Measurements from ENCODE around the gene MBOAT1. TPM values are rescaled to one million over a fixed set of nuclear protein-coding genes. Genes with fewer than 3 reads are reported as not detected.

Gene MBOAT1
- total RNA-seq, 4 donors from 2014 or later: 0.61 to 1.8 (median 1.1) TPM

DNA sequence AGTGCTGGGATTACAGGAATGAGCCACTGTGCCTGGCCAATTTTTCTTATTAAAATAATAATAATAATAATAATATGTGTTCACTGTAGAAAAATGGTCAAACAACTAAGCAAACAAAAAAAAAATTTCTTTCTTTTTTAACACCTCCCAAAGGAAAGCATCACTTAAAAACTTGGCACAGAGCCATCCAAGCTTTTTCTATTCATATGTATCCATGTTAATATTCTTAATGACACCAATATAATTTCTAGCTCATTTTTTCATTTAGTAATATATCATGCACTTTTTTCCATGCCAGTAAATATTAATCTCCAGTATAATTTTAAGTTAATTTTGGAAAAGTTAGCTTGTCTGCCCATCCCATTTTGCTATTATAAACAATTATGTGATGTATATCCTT, 101.8 kb downstream of the MBOAT1 start:
- no peak for ATAC-seq
- no peak overlapping the region for H3K27ac ChIP-seq
- in situ Hi-C loops (cut with MboI; ENCODE audit: low sequenced_read_pairs in 4 of 4) (no loop called here), intact Hi-C loops (cut with DNase I; ENCODE audit: low total_unique reads) (no loop called here)
- peaks cover 0 to 10% of the 10 kb centered on the region in 2 donors for H3K4me1 ChIP-seq
- DNase-seq: no peak
- no peaks in the 10 kb centered on the region for H3K27me3 ChIP-seq
- H3K9me3 ChIP-seq: no peaks in the 10 kb centered on the region
- H3K4me3 ChIP-seq: no peak overlapping the region
- TF ChIP-seq, protein P1, sequence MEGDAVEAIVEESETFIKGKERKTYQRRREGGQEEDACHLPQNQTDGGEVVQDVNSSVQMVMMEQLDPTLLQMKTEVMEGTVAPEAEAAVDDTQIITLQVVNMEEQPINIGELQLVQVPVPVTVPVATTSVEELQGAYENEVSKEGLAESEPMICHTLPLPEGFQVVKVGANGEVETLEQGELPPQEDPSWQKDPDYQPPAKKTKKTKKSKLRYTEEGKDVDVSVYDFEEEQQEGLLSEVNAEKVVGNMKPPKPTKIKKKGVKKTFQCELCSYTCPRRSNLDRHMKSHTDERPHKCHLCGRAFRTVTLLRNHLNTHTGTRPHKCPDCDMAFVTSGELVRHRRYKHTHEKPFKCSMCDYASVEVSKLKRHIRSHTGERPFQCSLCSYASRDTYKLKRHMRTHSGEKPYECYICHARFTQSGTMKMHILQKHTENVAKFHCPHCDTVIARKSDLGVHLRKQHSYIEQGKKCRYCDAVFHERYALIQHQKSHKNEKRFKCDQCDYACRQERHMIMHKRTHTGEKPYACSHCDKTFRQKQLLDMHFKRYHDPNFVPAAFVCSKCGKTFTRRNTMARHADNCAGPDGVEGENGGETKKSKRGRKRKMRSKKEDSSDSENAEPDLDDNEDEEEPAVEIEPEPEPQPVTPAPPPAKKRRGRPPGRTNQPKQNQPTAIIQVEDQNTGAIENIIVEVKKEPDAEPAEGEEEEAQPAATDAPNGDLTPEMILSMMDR (IDR thresholded peaks at IDR 0.05 in 4 of 5, conservative IDR thresholded peaks at IDR 0.05 in 1 of 5): no peak
- TF ChIP-seq POLR2A (IDR thresholded peaks at IDR 0.05): no peak
- H3K36me3 ChIP-seq: no peaks in the 10 kb centered on the region

DNA sequence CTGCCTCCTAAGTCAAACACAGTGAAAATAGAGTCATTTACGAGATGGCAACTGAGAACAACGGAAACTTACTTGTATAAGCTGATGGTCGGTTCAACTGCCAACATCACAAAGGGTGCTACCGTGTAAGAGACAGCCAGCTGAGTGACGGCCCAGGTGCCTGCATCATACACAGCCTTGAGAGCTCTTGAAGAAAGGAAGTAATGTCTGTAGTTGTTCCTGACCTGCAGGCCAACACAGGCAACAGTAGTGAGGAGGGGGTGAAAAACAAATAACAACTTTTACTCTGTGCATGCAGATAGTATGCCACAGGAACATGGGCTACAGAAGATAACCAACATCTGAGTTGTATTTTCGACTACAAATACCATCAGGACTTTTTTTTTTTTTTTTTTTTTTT, 102.7 kb downstream of the MBOAT1 start:
- H3K9me3 ChIP-seq: no peaks in the 10 kb centered on the region
- no peaks in the 10 kb centered on the region for H3K36me3 ChIP-seq
- intact Hi-C loops (cut with DNase I; ENCODE audit: low total_unique reads): no loop called here
- TF ChIP-seq, protein P1 (IDR thresholded peaks at IDR 0.05 in 4 of 5, conservative IDR thresholded peaks at IDR 0.05 in 1 of 5): no peak
- no peak for TF ChIP-seq POLR2A (IDR thresholded peaks at IDR 0.05)
- H3K4me3 ChIP-seq: no peak overlapping the region
- peaks cover 0 to 5% of the 10 kb centered on the region in 2 donors for H3K4me1 ChIP-seq
- ATAC-seq: no peak
- H3K27me3 ChIP-seq: no peaks in the 10 kb centered on the region
- in situ Hi-C loops (cut with MboI; ENCODE audit: low sequenced_read_pairs in 4 of 4): no loop called here
- no peak for DNase-seq
- H3K27ac ChIP-seq: no peak overlapping the region

DNA sequence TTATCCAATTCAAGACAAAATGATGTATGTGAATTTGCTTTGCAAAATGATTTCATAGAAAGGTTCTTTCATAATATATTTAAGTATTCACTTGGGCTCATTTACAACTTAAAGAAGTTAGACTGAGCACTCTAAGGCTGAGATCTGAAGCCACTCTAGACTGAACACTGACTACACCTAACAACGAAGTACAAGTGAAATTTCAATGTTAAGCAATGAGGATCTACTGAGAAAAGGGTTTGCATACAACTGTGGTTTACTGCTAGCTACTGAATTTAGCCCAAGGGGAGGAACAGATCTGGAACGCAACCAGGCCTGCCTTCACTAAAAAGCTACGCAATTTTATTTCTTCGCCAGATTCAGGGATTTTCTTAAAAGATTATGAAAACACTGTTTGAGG, 106.4 kb downstream of the MBOAT1 start:
- intact Hi-C loops (cut with DNase I; ENCODE audit: low total_unique reads): no loop called here

DNA sequence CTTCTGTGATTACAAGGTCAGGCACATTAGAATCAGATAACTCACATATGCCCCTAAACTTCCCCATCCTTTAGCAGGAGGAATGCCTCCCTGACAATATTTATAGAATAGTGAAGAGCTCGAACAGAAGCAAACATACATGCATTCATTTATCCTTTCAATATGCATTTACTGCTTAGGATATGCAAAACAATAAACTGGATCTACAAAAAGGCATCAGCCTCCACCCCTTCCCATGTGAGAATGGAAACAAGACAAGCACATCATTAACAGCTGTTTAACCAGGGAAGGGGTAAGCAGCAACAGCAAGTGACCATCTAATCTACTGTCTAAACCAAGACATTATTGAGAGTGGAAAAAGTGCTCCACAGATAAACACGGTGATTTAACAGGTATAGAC, 107.6 kb downstream of the MBOAT1 start:
- no peaks in the 10 kb centered on the region for H3K36me3 ChIP-seq
- DNase-seq (no peak), ATAC-seq (no peak)
- H3K4me1 ChIP-seq: peaks cover 0 to 8% of the 10 kb centered on the region in 2 donors
- no peaks in the 10 kb centered on the region for H3K27me3 ChIP-seq
- intact Hi-C loops (cut with DNase I; ENCODE audit: low total_unique reads) (no loop called here), in situ Hi-C loops (cut with MboI; ENCODE audit: low sequenced_read_pairs in 4 of 4) (no loop called here)
- no peak overlapping the region for H3K27ac ChIP-seq
- no peaks in the 10 kb centered on the region for H3K9me3 ChIP-seq
- no peak for TF ChIP-seq POLR2A (IDR thresholded peaks at IDR 0.05)
- TF ChIP-seq, protein P1 (IDR thresholded peaks at IDR 0.05 in 4 of 5, conservative IDR thresholded peaks at IDR 0.05 in 1 of 5): no peak
- no peak overlapping the region for H3K4me3 ChIP-seq

More for the DNA sequence above, 106.4 kb downstream of the MBOAT1 start:
- Histone ChIP-seq H3K4me3 (no peak overlapping the region), H3K27ac (no peak overlapping the region), H3K36me3 (no peaks in the 10 kb centered on the region), H3K9me3 (no peaks in the 10 kb centered on the region), H3K4me1 (peaks cover 0 to 8% of the 10 kb centered on the region in 2 donors), H3K27me3 (no peaks in the 10 kb centered on the region)
- ATAC-seq (no peak), DNase-seq (no peak)
- in situ Hi-C loops (cut with MboI; ENCODE audit: low sequenced_read_pairs in 4 of 4): no loop called here
- TF ChIP-seq, protein P1 (IDR thresholded peaks at IDR 0.05 in 4 of 5, conservative IDR thresholded peaks at IDR 0.05 in 1 of 5): no peak
- no peak for TF ChIP-seq POLR2A (IDR thresholded peaks at IDR 0.05)

DNA sequence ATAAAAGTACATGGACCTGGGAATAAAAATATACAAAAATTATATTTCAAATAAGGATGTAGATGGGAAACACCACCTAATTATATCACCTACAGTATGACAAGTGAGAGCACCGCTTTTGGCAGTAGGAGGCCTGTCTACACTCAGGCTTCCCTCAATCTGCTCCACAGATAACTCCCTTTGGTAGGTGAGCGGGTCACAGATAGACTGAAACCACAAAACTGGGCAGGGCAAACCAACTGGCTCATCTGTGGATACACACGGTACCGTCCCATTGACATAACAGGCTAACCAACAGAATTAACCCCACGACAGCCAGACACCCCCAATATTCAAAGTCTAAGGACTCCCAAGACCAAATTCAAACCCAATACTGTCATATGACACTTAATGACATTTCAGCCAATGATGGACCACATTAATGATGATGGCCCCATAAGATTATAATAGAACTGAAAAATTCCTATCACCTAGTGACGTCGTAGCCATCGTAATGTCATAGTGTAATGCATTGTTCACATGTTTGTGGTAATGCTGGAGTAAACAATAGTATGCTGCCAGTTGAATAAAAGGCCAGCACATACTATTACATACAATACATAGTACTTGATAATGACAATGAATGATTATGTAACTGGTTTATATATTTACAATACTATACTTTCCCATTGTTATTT, 109.7 kb downstream of the MBOAT1 start:
- H3K9me3 ChIP-seq: no peaks in the 10 kb centered on the region
- in situ Hi-C loops (cut with MboI; ENCODE audit: low sequenced_read_pairs in 4 of 4) (no loop called here), intact Hi-C loops (cut with DNase I; ENCODE audit: low total_unique reads) (no loop called here)
- no peak for ATAC-seq
- no peaks in the 10 kb centered on the region for H3K36me3 ChIP-seq
- DNase-seq: no peak
- peaks cover 0 to 4% of the 10 kb centered on the region in 2 donors for H3K4me1 ChIP-seq
- no peak overlapping the region for H3K4me3 ChIP-seq
- H3K27ac ChIP-seq: no peak overlapping the region
- TF ChIP-seq, protein P1 (IDR thresholded peaks at IDR 0.05 in 4 of 5, conservative IDR thresholded peaks at IDR 0.05 in 1 of 5): no peak
- no peak for TF ChIP-seq POLR2A (IDR thresholded peaks at IDR 0.05)
- no peaks in the 10 kb centered on the region for H3K27me3 ChIP-seq

All from gastrocnemius medialis (tissue), 4 donors.